Measurements from ENCODE around the gene RBP3. TPM values are rescaled to one million over a fixed set of nuclear protein-coding genes. Genes with fewer than 3 reads are reported as not detected.

The RBP3 gene
- total RNA-seq, 1 donor from 2014 or later: not detected

- no peak for DNase-seq (ENCODE audit: low read depth, low spot score)
- no peaks in the 10 kb centered on the region for H3K4me1 Mint-ChIP-seq
- no peaks in the 10 kb centered on the region for H3K36me3 Mint-ChIP-seq (ENCODE audit: low read depth)
- H3K4me3 Mint-ChIP-seq: no peak overlapping the region
- no peak overlapping the region for H3K27ac Mint-ChIP-seq (ENCODE audit: unreplicated experiment)
- no peak for TF ChIP-seq CTCF (conservative IDR thresholded peaks at IDR 0.05)
- H3K9me3 Mint-ChIP-seq: no peaks in the 10 kb centered on the region
- no peaks in the 10 kb centered on the region for H3K27me3 Mint-ChIP-seq (ENCODE audit: low read depth)
Observed at GRCh38 chr10:47350671-47351640, 2.8 kb downstream of the RBP3 start.

- H3K9me3 Mint-ChIP-seq: no peaks in the 10 kb centered on the region
- no peak for TF ChIP-seq CTCF (conservative IDR thresholded peaks at IDR 0.05)
- DNase-seq (ENCODE audit: low read depth, low spot score): no peak
- no peaks in the 10 kb centered on the region for H3K4me1 Mint-ChIP-seq
- no peak overlapping the region for H3K27ac Mint-ChIP-seq (ENCODE audit: unreplicated experiment)
- no peaks in the 10 kb centered on the region for H3K36me3 Mint-ChIP-seq (ENCODE audit: low read depth)
- H3K27me3 Mint-ChIP-seq (ENCODE audit: low read depth): no peaks in the 10 kb centered on the region
- no peak overlapping the region for H3K4me3 Mint-ChIP-seq
Observed at GRCh38 chr10:47351899-47352815, 4.0 kb downstream of the RBP3 start.

- H3K27ac Mint-ChIP-seq (ENCODE audit: unreplicated experiment): no peak overlapping the region
- no peaks in the 10 kb centered on the region for H3K9me3 Mint-ChIP-seq
- no peaks in the 10 kb centered on the region for H3K36me3 Mint-ChIP-seq (ENCODE audit: low read depth)
- H3K4me1 Mint-ChIP-seq: no peaks in the 10 kb centered on the region
- H3K27me3 Mint-ChIP-seq (ENCODE audit: low read depth): no peaks in the 10 kb centered on the region
- H3K4me3 Mint-ChIP-seq: no peak overlapping the region
- no peak for DNase-seq (ENCODE audit: low read depth, low spot score)
- no peak for TF ChIP-seq CTCF (conservative IDR thresholded peaks at IDR 0.05)
Observed at GRCh38 chr10:47353351-47353750, 5.2 kb downstream of the RBP3 start.

GRCh38 chr10:47354165-47354564 lies 6.0 kb downstream of the RBP3 start:
- DNase-seq (ENCODE audit: low read depth, low spot score): no peak
- no peaks in the 10 kb centered on the region for H3K27me3 Mint-ChIP-seq (ENCODE audit: low read depth)
- H3K4me1 Mint-ChIP-seq: no peaks in the 10 kb centered on the region
- no peaks in the 10 kb centered on the region for H3K36me3 Mint-ChIP-seq (ENCODE audit: low read depth)
- no peak for TF ChIP-seq CTCF (conservative IDR thresholded peaks at IDR 0.05)
- H3K9me3 Mint-ChIP-seq: no peaks in the 10 kb centered on the region
- no peak overlapping the region for H3K27ac Mint-ChIP-seq (ENCODE audit: unreplicated experiment)
- H3K4me3 Mint-ChIP-seq: no peak overlapping the region

GRCh38 chr10:47354900-47355299 lies 6.7 kb downstream of the RBP3 start:
- Mint-ChIP-seq H3K27ac (ENCODE audit: unreplicated experiment) (no peak overlapping the region), H3K4me3 (no peak overlapping the region), H3K4me1 (no peaks in the 10 kb centered on the region), H3K36me3 (ENCODE audit: low read depth) (no peaks in the 10 kb centered on the region), H3K27me3 (ENCODE audit: low read depth) (no peaks in the 10 kb centered on the region), H3K9me3 (no peaks in the 10 kb centered on the region)
- no peak for TF ChIP-seq CTCF (conservative IDR thresholded peaks at IDR 0.05)
- no peak for DNase-seq (ENCODE audit: low read depth, low spot score)
